ENCODE measurements around the gene CLIC4.

Gene CLIC4

DNA sequence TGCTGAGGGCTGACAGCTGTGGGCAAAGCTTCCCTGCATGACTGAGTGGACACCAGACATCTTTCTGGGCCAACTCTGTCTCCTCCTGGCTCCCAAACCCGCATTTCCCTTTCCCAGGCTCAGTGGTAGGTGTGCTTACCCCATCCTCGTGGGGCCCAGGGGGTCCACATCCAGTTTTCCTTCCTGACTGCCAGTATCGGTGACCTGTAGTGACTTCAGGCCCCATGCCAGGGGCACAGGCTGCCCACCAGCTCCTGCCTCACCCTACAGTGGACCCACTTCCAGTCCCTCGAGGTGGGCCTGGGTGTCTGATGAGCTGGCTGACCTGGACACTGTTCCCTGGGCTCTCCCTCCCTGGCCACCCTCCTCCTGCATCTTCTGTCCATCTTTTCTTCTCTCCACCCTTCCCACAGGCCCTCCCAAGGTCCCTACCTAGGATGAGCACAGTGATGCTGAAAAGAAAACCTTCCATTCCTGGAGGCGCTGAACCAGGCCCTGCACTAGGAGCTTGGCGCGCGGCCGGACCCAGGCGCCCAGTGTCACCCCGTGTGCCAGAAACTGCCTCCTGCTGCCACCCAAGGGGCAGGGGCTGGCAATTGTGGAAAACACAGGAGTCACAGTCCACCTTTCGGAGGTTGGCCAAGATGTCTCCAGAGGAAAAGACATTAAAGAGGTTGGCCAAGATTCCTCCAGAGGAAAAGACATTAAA is 117.7 kb downstream of the CLIC4 start:
- DNase-seq, result no peak

DNA sequence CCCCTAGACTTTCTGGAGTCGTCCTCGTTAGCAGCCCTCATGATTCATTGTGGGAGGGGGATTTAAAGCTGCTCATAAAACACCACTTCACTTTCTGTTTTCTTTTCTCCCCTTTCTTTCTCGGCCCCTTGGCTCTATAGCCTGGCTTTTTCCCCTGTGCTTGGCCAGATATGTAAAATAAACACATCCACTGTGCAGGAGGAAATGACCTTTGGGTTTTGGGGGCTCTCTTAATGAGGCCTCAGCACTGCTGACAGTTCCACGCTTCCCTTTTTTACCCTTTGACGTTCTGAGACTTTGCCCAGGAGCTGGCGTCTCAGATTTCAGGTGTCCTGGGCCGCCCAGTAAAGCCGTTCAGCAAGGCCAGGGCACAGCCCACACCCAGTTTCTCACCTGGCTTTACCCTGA is 119.1 kb downstream of the CLIC4 start:
- no peak for DNase-seq

DNA sequence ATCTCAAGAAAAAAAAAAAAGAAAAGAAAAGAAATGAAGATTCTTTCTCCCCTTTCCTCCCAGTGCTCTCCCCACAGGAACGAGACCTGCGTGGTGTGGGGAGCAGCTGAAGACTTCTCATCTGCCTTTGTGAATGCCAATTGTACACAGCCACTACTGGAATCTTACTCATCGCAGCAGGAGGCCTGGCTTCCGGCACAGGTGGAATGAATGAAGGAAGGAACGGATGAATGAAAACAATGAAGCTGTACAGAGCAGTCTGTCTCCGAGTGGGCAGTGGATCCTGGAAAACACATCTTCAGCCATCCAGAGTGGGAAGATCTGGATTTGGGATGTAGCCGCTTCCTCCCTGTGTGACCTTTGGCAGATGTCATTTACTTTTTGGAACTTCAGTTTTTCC is 119.9 kb downstream of the CLIC4 start:
- no peak for DNase-seq

DNA sequence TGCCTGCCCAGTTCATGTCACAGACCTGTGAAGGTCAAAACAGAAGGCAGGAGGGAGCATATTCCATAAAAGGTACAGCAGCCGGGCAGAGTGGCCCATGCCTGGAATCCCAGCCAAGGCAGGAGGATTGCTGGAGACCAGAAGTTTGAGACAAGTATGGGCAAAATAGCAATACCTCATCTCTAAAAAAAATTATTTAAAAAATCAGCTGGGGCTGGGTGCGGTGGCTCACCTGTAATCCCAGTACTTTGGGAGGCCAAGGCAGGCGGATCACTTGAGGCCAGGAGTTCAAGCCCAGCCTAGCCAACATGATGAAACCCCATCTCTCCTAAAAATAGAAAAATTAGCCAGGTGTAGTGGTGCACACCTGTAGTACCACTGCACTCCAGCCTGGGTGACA is 120.3 kb downstream of the CLIC4 start:
- no peak for DNase-seq

DNA sequence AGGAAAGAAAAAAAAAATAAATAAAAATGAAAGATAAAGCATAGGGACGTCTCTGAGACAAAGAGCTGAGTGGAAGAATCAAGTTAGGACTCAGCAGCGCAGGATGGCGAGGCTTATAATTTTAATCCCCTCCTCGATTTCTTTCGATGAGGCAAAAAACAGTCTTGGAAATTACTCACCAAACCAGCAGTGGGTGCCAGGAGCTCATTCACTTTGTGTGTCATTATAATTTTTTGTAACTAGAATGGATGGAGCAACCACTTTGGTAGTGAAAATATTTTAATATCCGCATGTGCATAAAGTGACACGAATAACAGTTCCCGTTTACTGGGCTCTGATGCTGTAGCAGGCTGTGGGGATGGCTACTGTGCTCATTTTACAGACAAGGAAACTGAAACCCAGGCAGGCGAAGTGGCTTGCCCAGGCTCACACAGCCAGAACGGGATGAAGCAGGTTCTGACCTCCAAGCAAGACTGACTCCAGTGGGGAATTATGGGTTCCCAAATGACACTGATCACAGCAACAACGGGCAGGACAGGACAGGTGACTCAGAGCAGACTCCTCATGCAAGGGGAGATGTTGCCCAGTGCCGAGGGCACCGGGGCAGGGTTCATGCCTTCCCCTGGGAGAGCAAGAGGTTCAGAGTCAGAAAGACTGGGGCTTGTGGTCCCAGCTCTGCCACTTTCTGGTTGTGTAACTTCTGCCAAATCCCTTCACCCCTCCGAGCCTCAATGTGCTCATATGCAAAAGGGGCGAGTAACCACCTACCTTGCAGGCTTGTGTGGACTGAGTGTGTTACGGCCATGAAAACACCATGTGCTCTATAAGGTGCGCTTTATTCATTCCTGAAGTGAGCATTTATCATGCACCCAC is 121.2 kb downstream of the CLIC4 start:
- no peak for DNase-seq

DNA sequence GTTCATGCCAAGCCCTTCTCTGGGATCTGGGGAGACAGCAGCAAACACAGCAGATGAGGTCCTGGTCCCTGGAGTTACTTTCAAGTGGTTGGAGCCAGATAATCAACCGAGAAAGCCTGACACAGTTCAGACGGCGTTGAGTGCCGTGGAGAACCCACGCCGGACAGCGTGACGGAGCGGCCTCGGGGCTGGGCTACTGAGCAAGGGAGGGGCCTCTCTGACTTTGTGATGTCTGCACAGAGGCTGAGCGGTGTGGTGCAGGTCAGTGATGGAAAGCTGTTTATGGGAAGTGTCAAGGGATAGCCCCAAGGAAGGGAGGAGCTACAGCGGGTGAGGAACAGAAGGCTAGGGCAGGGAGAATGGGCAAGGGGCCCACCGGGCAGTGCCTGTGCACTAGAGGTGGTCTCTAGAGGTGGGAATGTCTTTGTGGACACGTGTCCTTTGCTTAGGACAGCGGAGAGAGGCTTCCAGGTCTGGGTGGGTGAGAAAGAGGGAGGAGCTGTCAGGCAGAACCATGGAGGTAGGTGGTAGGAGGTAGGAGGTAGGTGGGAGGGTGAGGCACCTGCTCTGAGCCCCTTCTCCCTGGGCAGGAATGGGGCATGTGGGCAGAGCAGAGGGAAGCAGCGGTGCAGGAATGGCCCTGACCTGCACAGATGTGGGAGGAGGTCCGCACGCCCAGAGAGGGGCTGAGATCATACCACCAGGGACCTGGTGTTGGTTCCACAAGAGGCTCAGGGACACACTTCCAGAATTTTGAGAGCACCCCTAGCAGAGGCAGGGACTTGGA is 122.0 kb downstream of the CLIC4 start:
- DNase-seq, result no peak

DNA sequence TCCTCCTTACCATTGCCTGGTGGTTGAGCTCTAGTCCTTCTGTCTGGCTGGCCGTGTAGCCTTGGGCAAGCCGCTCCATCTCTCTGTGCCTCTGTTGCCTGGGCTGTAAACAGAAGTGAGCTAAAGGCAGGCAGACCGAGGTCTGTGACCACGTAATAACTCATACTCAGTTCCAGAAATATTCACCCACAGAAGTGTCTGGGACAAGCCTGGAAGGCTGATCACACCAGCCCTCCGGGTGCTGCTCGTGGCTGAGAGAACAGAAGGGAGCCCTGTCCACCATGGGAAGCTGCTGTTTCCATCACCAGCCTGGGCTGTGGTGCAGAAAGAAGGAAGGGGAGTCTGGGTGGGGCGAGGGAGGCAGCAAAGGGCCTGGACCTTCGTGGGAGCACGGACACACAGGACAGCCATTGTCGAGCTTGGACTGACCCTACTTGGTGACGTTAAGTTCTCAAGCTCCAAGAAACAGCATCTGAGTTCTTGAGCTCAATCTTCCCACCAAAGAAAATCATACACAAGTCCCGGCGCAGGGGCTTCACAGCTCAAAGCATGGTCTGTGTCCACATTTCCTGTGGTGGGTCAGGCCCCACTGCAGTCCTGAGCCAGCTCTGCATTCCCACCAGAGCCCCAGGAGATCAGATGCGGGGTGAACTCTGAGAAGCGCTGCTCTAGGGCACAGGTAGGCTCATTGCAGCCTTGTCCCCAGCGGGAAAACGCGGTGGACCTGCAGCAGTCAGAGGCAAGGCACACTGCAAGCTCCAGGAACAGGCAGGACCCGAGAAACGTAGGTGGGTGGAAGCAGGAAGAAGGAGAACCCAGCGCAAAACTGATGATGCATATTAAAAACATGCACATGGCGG is 123.0 kb downstream of the CLIC4 start:
- no peak for DNase-seq

DNA sequence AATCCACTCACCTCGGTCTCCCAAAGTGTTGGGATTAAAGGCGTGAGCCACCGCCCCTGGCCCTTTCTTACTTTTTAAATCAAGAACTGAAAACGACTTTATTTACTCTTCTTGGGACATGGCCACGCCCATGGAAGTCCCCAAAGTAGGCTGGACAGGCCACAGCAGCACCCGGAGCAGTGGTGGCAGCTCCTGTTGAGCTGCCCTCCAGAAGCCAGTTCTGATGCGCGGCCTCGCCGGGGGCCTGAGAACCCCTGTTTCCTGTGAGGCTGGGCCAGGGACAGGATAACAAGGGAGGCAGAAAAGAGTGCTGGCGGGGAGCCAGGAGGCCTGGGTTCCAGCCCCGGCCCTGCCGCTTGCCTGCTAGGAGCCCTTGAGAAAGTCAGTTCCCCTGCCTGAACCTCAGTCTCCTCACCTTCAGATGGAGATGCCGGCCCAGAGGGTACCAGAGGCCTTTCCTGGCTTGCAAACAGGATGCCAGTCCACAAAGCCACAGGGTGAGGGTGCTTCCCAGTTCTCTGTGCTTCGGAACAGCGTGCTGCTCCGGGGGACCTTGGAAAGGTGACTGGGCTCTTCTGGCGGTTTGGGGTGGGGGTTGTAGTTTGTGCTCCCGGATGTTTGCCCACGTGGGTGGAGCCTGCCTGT is 125.4 kb downstream of the CLIC4 start:
- DNase-seq, result no peak

DNA sequence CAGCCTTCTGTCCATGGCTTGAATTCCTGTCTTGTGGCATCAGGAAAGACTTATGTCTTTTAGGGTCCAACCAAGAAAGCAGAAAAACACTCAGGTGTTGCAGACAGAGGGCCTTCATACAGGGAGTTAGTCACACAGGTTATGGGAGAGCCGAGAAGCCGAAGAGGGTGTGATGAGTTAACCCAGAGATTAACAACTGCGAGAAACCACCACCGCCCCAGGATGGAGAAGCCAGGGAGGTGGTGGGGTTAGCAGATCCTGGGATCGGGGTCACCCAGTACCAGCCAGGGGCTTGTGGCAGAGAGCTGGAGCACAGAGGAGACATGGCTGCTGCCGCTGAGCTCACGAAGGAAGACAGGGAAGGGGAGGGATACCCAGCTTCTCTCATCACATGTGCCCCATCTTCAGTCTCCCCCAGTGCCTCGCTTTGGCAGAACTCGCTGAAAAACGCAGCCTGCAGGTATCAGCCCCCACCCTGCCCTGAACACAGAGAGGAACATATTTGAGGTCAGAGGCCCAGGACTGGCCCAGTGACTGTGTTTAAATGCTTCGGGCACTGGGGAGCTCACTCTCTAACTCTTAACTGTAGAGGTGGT is 126.2 kb downstream of the CLIC4 start:
- DNase-seq, result no peak

DNA sequence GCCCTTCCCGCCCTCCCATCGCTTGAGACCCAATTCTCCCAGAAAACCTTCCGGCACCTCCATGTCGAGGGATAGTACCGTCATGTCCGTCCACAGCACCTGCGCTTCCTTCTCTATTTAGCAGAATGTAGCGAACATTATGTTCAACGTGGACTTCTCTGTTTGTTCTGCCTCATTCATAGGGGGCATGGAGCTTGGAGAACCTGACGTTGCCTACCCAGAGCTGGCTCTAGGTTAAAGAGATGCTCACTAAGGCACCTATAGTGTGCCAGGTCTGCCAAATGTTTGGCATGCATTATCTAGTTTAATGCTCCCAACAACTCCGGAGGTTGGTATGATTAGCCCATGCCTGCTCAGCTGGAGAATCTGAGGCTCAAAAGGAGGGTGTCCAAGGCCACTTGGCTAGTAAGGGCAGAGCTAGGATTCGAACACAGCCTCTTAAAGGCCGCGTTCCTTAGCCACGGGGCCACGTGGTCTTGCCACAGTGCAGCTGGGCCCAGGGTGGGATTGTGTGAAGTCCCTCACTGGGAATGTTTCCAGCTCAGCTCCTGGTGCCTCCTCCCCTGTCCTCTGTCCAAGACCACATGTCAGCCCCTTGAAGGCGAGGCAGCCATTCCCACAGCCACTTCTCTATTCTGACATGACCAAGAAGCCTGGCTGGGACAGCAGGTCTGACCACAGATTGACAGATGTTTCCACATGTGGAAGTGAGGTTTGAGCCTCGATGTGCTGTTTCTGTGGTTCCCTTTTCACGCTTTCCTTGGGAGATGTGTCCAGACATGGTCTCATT is 127.0 kb downstream of the CLIC4 start:
- no peak for DNase-seq

DNA sequence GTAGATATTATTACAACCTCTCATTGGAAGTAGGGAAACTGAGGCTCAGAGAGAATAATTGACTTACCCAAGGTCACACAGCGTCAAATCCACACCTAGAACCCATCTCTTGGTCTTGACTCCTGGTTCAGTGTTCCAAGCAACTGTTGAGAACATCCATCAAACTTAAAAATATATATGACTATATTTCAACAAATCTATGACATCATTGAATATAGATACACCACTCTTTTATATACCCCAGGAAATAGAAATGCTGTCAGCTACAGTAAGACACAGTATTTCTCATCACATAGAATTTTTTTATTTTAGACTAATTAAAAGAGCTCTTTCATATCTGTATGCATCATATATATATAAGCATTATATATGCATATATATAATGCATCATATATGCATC is 127.9 kb downstream of the CLIC4 start:
- DNase-seq, result no peak

DNA sequence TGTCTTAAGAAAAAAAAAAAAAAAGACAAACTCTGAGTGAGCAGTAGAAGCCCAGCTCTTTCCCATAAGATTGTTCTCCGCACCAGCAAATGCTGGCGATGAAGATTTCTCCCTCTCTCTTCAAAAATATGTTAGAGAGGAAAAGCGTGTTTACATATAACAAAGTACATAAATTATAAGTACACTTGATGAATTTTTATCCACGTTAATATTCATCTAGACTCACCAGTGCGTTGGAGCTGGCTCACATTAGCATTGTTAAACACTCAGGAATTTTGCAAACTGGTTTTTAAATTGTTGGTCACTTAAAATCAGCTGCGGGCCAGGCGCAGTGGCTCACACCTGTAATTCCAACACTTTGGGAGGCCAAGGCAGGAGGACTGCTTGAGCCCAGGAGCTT is 128.8 kb downstream of the CLIC4 start:
- DNase-seq, result no peak

DNA sequence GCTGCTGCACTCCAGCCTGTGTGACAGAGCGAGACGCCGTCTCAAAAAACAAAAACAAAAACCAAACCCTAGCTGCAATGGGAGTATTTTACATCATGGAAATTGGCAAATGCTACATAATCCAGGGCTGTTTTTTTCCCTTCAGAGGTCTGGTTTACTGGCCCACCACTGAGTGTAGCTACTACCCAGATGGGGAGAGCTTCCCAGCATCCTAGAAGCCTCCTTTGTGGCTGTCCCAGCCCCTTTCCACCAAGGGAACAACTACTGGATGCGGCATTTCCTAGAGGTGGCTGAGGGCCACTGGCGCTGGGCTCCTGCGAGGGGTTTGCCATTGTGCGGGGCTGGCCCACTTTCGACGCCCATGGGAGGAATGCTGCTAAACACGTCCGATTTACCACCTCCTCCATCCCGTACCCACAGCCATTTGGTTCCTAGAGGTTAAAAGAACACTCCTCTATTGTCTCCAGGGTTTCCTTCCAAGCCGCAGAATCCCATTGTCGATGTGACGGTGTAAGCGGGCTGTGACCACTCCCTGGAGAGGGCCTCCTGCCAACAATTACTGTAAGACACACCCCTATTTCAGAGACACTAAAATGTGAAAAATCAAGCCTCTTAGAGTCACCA is 129.5 kb downstream of the CLIC4 start:
- DNase-seq, result no peak

DNA sequence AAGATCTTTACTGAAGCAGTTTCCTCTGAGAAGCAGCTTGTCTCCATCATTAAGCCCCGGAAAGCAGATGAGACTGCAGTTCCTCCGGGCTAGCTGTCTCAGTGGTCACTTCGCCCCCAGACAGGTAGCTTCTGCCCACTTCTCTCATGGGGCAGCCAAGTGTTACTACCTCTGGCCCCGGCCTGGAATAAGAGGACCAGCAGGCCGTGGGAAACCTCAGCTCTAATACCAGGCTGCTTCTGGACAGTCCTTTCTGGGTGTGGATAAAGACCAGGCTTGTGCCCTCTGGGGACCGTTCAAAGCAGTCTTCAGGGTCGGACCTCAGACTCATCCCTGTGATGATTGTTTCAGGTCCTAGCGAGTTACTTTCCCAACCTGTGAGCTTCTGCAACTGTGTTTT is 130.0 kb downstream of the CLIC4 start:
- no peak for DNase-seq

DNA sequence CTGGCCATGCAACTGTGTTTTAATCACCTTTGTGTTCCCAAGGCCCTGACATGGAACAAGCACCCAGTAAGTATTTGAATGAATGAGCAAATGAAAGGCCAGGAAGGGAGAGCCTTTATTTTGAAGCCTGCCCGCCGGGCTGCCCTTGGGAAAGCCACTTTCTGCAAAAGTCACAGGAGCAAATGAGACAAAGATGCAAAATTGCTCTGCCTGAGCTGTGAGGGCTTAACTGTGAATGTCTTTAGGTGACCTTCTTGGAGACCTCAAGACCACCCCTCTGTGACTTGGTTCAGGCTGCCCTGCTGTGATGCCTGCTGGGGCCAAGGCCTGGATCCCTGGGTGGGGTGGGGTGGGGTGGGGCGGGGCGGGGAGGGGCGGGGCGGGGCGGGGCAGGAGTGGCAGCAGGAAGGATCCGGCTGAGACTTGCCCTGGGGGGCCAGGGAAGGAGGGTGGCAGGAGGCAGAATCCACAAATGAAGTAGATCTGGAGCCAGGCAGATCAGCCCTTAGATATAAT is 130.8 kb downstream of the CLIC4 start:
- no peak for DNase-seq

DNA sequence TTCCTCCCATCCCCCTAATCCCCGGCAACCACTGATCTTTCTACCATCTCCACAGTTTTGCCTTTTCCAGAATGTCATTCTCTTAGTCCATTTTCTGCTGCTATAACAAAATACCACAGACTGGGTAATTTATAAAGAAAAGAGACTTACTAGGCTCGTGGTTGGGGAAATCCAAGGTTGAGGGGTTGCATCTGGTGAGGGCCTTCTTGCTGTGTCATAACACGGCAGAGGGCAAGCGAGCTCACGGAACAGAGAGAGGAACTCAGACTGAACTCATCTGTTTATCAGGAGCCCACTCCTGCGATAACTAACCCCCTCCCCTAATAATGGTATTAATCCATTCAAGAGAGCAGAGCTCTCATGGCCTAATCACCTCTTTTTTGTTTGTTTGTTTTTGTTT is 132.8 kb downstream of the CLIC4 start:
- no peak for DNase-seq

DNA sequence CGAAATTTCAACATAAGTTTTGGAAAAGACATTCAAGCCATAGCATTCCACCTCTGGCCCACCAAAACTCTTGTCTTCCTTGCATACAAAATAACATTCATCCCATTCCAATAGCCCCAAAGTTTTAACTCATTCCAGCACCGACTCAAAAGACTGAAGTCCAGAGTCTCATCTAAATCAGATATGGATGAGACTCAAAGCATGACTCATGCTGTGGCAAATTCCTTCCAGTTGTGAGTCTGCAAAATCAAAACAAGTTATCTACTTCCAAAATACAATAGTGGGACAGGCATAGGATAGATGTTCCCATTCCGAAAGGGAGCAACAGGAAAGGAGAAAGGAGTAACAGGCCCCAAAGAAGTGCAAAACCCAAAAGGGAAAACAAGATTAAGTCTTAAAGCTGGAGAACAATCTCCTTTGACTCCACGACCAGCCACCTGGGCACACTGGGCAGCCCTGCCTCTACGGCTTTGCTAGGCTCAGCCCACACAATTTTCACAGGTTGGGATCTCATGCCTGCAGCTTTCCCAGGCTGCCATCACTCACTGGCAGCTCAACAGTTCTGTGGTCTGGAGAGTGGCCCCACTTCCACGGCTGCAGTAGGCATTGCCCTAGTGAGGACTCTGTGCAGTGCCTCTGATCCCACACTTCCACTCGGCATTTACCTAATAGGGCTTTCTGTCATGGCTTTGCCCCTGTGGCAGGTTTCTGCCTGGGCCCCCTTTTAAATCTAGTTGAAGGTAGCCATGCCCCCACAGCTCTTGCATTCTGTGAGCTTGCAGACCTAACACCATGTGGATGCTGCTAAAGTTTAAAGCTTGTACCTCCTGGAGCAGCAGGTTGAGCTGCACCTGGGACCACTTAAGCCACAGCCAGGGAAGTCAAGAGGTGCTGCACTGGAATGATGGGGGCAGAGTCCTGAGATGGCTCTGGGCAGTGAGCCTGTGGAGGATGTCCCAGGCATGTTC is 133.8 kb downstream of the CLIC4 start:
- DNase-seq, result no peak

DNA sequence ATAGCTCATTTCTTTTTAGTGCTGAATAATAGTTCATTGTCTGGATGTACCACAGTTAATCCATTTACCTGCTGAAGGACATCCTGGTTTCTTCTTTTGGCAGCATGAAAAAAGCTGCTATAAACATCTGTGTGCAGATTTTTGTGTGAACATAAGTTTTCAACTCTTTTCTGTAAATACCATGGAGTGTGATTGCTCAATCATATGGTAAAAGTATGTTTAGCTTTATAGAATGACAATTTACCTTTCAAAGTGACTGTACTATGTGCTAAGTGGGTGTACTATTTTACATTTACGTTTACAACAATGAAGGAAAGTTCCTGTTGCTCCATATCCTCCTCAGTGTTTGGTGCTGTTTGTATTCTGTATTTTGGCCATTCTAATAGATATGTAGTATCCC is 135.8 kb downstream of the CLIC4 start:
- no peak for DNase-seq

DNA sequence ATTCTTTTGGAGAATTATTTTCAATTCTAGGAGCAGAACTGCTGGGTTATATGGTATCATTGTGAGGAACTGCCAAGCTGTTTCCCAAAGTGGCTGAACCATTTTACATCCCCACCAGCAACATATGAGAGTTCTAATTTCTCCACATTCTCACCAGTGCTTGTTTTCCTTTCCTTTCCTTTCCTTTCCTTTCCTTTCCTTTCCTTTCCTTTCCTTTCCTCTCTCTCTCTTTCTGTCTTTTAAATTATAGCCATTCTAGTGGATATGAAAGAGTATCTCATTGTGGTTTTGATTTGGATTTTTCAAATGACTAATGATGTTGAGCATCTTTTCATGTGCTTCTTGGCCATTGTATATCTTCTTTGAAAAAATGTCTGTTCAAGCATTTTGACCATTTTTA is 139.5 kb downstream of the CLIC4 start:
- DNase-seq, result no peak
